Neural cell (in vitro differentiated cells): ENCODE measurements around the gene TBC1D25.

Experiments
- EP300 ChIP-seq: fragments of 450-650 bp; conservative IDR thresholded peaks from 2 replicates; pipeline ENCODE4 v1.6.1; 2014; ENCODE audit warnings: antibody characterized with exemption, mild to moderate bottlenecking, moderate library complexity; ENCODE audit not compliant: poor library complexity, severe bottlenecking
- EZH2 ChIP-seq: fragments of 200-600, 300-800 bp; shearing (Covaris generic), sonication (generic); IDR thresholded peaks from 2 replicates; pipeline ENCODE4 v1.6.1; 2014; ENCODE audit warnings: antibody characterized with exemption, low read length, borderline replicate concordance, mild to moderate bottlenecking; ENCODE audit not compliant: insufficient read depth, poor library complexity, severe bottlenecking
- MXI1 ChIP-seq: fragments of 450-650 bp; conservative IDR thresholded peaks from 2 replicates; pipeline ENCODE4 v1.6.1; 2014; ENCODE audit warnings: antibody characterized with exemption, mild to moderate bottlenecking; ENCODE audit not compliant: poor library complexity, severe bottlenecking
- REST ChIP-seq: IDR thresholded peaks from 2 replicates; pipeline ENCODE4 v1.6.1; 2012; ENCODE audit warnings: borderline replicate concordance
- SMC3 ChIP-seq: fragments of 450-650 bp; conservative IDR thresholded peaks from 2 replicates; pipeline ENCODE4 v1.6.1; 2014; ENCODE audit warnings: antibody characterized with exemption, mild to moderate bottlenecking, moderate library complexity; ENCODE audit not compliant: poor library complexity
- TF ChIP-seq, protein P1 (sequence below): fragments of 450-650 bp; IDR thresholded peaks from 2 replicates; pipeline ENCODE4 v1.5.1; 2014; ENCODE audit warnings: antibody characterized with exemption, mild to moderate bottlenecking, moderate library complexity; ENCODE audit not compliant: poor library complexity, severe bottlenecking

DNA sequence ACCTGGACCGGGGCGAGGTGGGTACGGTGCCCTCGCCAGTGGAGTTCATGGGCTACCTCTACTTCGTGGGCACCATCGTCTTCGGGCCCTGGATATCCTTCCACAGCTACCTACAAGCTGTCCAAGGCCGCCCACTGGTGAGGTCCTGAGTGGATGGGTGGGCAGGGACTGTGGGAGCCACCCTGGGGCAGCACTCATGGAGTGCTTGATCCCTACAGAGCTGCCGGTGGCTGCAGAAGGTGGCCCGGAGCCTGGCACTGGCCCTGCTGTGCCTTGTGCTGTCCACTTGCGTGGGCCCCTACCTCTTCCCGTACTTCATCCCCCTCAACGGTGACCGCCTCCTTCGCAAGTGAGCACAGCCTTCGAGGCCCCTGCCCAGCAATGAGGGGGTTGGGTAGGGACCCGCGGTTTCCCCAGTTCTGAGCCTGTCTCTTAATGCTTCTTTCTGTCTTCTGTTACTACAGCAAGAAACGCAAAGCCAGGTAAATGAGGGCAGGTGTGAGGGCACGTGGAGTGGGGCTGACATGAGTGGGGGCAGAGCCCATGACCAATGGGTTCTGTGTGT lies 27.1 kb upstream of the TBC1D25 start:
- TF ChIP-seq, protein P1, sequence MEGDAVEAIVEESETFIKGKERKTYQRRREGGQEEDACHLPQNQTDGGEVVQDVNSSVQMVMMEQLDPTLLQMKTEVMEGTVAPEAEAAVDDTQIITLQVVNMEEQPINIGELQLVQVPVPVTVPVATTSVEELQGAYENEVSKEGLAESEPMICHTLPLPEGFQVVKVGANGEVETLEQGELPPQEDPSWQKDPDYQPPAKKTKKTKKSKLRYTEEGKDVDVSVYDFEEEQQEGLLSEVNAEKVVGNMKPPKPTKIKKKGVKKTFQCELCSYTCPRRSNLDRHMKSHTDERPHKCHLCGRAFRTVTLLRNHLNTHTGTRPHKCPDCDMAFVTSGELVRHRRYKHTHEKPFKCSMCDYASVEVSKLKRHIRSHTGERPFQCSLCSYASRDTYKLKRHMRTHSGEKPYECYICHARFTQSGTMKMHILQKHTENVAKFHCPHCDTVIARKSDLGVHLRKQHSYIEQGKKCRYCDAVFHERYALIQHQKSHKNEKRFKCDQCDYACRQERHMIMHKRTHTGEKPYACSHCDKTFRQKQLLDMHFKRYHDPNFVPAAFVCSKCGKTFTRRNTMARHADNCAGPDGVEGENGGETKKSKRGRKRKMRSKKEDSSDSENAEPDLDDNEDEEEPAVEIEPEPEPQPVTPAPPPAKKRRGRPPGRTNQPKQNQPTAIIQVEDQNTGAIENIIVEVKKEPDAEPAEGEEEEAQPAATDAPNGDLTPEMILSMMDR: no peak
- no peak for TF ChIP-seq EZH2
- no peak for TF ChIP-seq SMC3
- no peak for TF ChIP-seq EP300
- TF ChIP-seq REST: no peak
- TF ChIP-seq MXI1: no peak
